Umbilical cord (tissue), 2 donors: Measurements from ENCODE around the gene PLSCR5. TPM values are rescaled to one million over a fixed set of nuclear protein-coding genes. Genes with fewer than 3 reads are reported as not detected.

Experiments used
- DNase-seq: peaks from one replicate; pipeline ENCODE4 v3.0.0-alpha.2; 2015; ENCODE audit warnings: low spot score
- total RNA-seq: library from RNA; depleted of rRNA; stranded (reverse); fragments of >200 nt; gene quantifications from one replicate; pipeline ENCODE4 v1.2.3, GENCODE V29; 2014; ENCODE audit warnings: low replicate concordance; ENCODE audit not compliant: insufficient read depth

PLSCR5 gene, protein sequence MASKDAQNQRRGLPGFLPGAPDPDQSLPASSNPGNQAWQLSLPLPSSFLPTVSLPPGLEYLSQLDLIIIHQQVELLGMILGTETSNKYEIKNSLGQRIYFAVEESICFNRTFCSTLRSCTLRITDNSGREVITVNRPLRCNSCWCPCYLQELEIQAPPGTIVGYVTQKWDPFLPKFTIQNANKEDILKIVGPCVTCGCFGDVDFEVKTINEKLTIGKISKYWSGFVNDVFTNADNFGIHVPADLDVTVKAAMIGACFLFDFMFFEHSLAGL
- total RNA-seq: 6.0 TPM

- peak; percentile 68 for DNase-seq
Measured at GRCh38 chr3:146605106-146605505, at the start of gene PLSCR5. TSS of gene PLSCR5 (minus strand) at chr3:146605346. CDS start at chr3:146605212, 134 bp downstream.

GRCh38 chr3:146653978-146654377 is 48.8 kb upstream of the PLSCR5 start:
- no peak for DNase-seq

GRCh38 chr3:146650691-146651442 is 45.7 kb upstream of the PLSCR5 start:
- no peak for DNase-seq

- DNase-seq: no peak
Measured at GRCh38 chr3:146646261-146646660, 41.1 kb upstream of the PLSCR5 start.

DNA sequence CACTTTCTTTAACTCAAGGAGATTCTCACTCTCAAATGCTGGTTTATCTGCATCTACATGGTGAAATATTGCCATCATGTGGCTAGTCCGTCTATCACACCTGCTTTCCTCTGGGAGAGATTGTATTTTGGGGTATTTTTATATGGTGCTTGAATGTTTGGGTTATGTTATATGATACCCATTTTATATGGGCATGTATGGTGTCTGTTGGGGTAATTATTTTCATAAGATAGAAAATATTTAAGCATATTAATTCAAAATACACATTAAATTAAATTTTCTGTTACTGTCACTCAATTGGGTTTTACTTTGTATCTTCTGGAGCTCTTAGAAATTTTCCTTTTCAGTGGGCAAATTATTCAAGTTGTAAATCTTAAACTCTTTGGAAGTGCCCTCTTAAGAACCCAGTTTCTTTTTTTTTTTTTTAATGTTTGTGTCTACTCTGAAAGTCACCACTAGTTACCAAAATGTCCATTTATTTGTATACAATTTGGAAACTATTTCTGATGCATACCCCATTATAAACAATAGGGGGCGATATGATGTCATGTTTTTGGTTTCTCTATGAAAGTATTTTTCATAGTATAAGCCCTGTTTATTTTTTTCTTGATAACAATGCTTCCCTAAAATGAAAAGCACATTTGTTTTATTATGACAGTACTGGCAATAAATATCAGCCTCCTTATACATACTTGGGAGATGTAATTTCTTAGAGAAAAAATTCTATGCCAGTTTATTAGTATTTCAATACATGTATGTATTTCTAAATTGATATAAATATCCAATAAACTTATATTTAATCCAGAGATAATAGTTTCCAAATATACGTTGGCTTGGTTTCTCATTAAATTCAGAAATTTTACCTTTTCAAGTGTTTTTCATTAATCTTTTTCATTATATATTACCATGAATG is 36.1 kb upstream of the PLSCR5 start:
- DNase-seq: peak; percentile 37

DNA sequence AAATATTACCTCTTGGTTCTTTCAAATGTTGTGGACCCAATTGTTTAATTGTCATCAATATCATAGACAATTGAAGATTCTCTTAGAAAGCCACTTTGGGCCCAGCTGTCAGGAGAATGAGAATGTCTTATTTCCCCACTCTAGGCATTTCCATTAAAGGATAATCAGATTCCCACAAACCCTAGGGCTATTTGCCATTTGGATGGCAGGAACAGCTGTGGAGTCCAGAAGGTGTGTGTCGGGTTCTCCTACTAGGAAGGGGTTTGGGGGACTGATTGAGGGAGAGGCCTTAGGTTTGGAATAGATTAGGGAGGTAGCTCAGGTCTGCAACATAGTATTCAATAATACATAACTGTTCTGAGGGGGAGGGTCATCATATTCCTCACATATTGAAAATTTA is 35.2 kb upstream of the PLSCR5 start:
- no peak for DNase-seq

- DNase-seq: no peak
Measured at GRCh38 chr3:146638718-146639117, 33.6 kb upstream of the PLSCR5 start.

- no peak for DNase-seq
Measured at GRCh38 chr3:146637871-146638270, 32.7 kb upstream of the PLSCR5 start.

GRCh38 chr3:146636881-146637280 is 31.7 kb upstream of the PLSCR5 start:
- no peak for DNase-seq

DNA sequence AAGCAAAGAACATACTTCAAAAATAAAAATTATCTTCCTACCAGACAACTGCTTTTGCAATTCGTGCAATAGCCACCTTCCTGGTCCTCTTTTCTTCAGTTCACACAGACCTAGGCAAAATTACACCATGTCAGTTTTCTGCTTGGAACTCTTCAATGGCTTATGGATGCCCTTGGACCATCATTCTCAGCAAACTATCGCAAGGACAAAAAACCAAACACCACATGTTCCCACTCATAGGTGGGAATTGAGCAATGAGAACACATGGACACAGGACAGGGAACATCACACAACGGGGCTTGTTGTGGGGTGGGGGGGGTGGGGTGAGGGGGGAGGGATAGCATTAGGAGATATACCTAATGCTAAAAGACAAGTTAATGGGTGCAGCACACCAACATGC is 29.2 kb upstream of the PLSCR5 start:
- no peak for DNase-seq

DNA sequence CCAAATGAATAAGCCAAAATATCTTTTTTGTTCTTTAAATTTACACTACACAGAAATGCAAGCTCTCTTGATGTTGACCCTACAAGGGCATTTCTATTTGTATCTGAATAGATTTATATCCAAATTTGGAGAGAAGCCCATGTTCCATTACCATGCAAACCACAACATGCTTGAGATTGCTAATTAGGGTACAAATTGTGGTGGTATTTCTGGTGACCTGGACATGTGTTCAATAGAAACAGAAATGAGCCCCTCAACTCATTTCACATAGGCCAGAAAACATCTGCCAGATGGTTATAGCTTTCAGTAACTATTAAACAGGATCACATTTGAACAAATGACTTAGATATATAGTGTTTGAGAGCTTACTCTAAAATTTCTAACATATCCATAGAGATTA is 23.5 kb upstream of the PLSCR5 start:
- DNase-seq: no peak

- DNase-seq: no peak
Measured at GRCh38 chr3:146626403-146627122, 21.4 kb upstream of the PLSCR5 start.

- DNase-seq: no peak
Measured at GRCh38 chr3:146625186-146625775, 20.1 kb upstream of the PLSCR5 start.

GRCh38 chr3:146621723-146622122 is 16.6 kb upstream of the PLSCR5 start:
- no peak for DNase-seq

- DNase-seq: no peak
Measured at GRCh38 chr3:146612015-146612414, 6.9 kb upstream of the PLSCR5 start.

- no peak for DNase-seq
Measured at GRCh38 chr3:146611096-146611495, 6.0 kb upstream of the PLSCR5 start.

DNA sequence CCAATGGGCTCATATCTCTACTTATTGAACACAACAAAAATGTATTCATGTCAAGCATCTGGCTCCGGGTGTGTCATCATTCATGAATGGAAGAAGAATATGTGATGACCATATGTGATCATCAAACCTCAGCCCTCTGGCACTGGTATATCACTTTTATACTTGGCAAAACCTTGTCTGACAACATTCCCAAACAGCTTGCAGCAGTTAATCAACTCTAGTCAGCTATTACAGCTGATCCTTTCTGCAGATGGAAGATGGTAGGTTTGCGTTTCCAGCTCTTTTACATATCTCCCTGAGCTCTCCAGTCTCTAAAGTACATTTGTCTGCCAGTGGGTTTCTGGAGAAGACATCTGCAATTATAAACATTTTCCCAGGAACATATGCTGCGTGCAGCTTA is 6.6 kb downstream of the PLSCR5 start:
- DNase-seq: peak; percentile 57

GRCh38 chr3:146594843-146595482 is 10.2 kb downstream of the PLSCR5 start:
- DNase-seq: no peak

GRCh38 chr3:146593776-146594175 is 11.4 kb downstream of the PLSCR5 start:
- DNase-seq: no peak

- no peak for DNase-seq
Measured at GRCh38 chr3:146590521-146590920, 14.6 kb downstream of the PLSCR5 start.
